Measurements from ENCODE around the gene SYNE1. TPM values are rescaled to one million over a fixed set of nuclear protein-coding genes. Genes with fewer than 3 reads are reported as not detected.

The SYNE1 gene
- total RNA-seq, 1 experiment from 2014 or later: 6.5 TPM

GRCh38 chr6:152078804-152079203, 558.4 kb downstream of the SYNE1 start:
- Mint-ChIP-seq H3K36me3 (peaks cover 27% of the 10 kb centered on the region), H3K4me3 (no peak overlapping the region), H3K4me1 (peaks cover 8% of the 10 kb centered on the region), H3K9me3 (peaks cover 41% of the 10 kb centered on the region), H3K27ac (no peak overlapping the region), H3K27me3 (ENCODE audit: low read depth) (no peaks in the 10 kb centered on the region)
- ChIA-PET POLR2A (no interaction called here), CTCF (interaction anchor here (0.5 to 1.9 kb wide), 19 partner anchors 12 to 431 kb away, joined by 3 to 18 read pairs (median 4); partner anchors contain the start of gene ESR1)
- TF ChIP-seq TP53 (CRISPR knock-in tag; IDR thresholded peaks at IDR 0.05) (no peak), AFF4 (CRISPR knock-in tag; IDR thresholded peaks at IDR 0.05; ENCODE audit: borderline replicate concordance) (no peak), SOX15 (CRISPR knock-in tag; IDR thresholded peaks at IDR 0.05) (no peak), ETV6 (CRISPR knock-in tag; IDR thresholded peaks at IDR 0.05) (no peak), PRRX2 (CRISPR knock-in tag; IDR thresholded peaks at IDR 0.05) (no peak), ZNF263 (CRISPR knock-in tag; IDR thresholded peaks at IDR 0.05; ENCODE audit: low read depth) (no peak), ATF6 (CRISPR knock-in tag; IDR thresholded peaks at IDR 0.05) (no peak), FOXK1 (CRISPR knock-in tag; IDR thresholded peaks at IDR 0.05) (peak; percentile 45; the same call in 1 of the 2 replicates)
- DNase-seq (ENCODE audit: low spot score): peak; percentile 76
- ATAC-seq: peak; percentile 99

GRCh38 chr6:152078001-152078400, 559.2 kb downstream of the SYNE1 start:
- Mint-ChIP-seq H3K27me3 (ENCODE audit: low read depth) (no peaks in the 10 kb centered on the region), H3K4me1 (peaks cover 8% of the 10 kb centered on the region), H3K36me3 (peaks cover 27% of the 10 kb centered on the region), H3K9me3 (peaks cover 38% of the 10 kb centered on the region), H3K27ac (no peak overlapping the region), H3K4me3 (no peak overlapping the region)
- no peak for DNase-seq (ENCODE audit: low spot score)
- ChIA-PET POLR2A (no interaction called here), CTCF (interaction anchor here (1.7 to 1.9 kb wide), 2 partner anchors 47 to 313 kb away, joined by 8 to 18 read pairs; no protein-coding TSS in a partner anchor)
- TF ChIP-seq NR2C2 (CRISPR knock-in tag; IDR thresholded peaks at IDR 0.05) (no peak), FOXP4 (CRISPR knock-in tag; IDR thresholded peaks at IDR 0.05) (no peak), HMGA2 (CRISPR knock-in tag; IDR thresholded peaks at IDR 0.05) (no peak), FOXP1 (CRISPR knock-in tag; IDR thresholded peaks at IDR 0.05; ENCODE audit: borderline replicate concordance) (no peak), RORB (CRISPR knock-in tag; IDR thresholded peaks at IDR 0.05) (no peak), ZNF416 (CRISPR knock-in tag; IDR thresholded peaks at IDR 0.05) (no peak), NFATC4 (CRISPR knock-in tag; IDR thresholded peaks at IDR 0.05) (no peak), ZNF219 (CRISPR knock-in tag; IDR thresholded peaks at IDR 0.05; ENCODE audit: borderline replicate concordance) (no peak), USF2 (CRISPR knock-in tag; IDR thresholded peaks at IDR 0.05) (no peak), GABPB1 (CRISPR knock-in tag; IDR thresholded peaks at IDR 0.05) (no peak), ZNF281 (CRISPR knock-in tag; IDR thresholded peaks at IDR 0.05) (no peak), PRDM15 (CRISPR knock-in tag; IDR thresholded peaks at IDR 0.05) (no peak)
- no peak for ATAC-seq

Data from WTC11 (cell line).